ENCODE measurements around the gene SLC17A7. TPM values are rescaled to one million over a fixed set of nuclear protein-coding genes. Genes with fewer than 3 reads are reported as not detected.

The SLC17A7 gene
- total and polyA plus RNA-seq, 2 of the 8 experiments (the other 6 are each of a cell fraction or from before 2014, with no cell fraction given) = 2.7 to 3.0 TPM

DNA sequence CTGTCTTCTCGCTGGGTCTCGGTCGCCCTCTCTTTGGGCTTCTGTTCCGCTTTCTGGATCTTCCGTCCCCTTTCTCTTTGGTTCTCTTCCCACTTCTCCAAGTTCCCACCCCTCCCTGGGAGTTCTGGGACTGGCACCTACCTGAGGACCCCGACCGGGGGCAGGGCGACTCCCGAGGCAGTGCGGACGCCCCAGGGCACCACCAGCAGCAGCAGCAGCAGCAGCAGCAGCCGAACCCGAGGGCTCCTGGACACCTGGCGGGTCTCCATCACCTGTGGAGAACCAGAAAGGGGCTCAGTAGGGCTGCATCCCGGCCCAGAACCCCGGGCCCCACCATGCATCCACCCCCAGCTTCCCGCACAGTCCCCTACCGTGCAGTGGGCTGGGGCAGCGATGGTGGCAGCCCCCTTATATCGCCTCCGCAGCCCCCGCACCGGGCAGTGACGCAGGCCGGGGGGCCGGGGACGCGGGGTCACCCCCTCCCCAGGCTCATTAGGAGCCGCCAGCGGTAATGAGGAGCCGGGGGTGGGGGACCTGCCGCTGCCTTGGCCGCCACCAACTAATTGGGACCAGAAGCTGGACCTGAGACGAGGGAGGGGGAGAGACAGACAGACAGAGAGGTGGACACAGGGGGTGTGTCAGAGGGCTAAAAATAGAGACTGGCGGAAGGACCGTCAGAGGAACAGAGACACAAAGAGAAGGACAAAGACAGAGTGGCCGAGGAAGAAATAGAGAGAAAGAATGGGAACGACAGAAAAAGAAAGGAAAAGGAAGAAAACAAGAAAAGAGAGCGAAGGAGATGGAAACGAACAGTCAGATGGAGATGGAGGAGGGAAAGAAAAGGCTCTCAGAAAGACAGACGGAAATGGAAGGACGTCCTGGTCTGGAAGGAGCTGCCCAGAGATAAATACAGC is 18.0 kb downstream of the SLC17A7 start, which contains the start of gene PTH2 (continued):
- no peak for TF ChIP-seq GABPA (IDR thresholded peaks at IDR 0.05; ENCODE audit: borderline replicate concordance, insufficient read depth, low read length)
- TF ChIP-seq RXRA (IDR thresholded peaks at IDR 0.05; ENCODE audit: insufficient read depth, low read depth, low read length) = no peak
- TF ChIP-seq EZH2 (IDR thresholded peaks at IDR 0.05; ENCODE audit: low read depth, low read length, severe bottlenecking) = peak; percentile 70
- no peak for TF ChIP-seq BACH1 (IDR thresholded peaks at IDR 0.05; ENCODE audit: low read length)
- TF ChIP-seq, protein P1, sequence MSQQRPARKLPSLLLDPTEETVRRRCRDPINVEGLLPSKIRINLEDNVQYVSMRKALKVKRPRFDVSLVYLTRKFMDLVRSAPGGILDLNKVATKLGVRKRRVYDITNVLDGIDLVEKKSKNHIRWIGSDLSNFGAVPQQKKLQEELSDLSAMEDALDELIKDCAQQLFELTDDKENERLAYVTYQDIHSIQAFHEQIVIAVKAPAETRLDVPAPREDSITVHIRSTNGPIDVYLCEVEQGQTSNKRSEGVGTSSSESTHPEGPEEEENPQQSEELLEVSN (IDR thresholded peaks at IDR 0.05) = no peak
